HFFc6 (cell line): ENCODE results near the gene CHD5. TPM values are rescaled to one million over a fixed set of nuclear protein-coding genes. Genes with fewer than 3 reads are reported as not detected.

Source experiments
- DNase-seq: peaks from one replicate; pipeline ENCODE4 v3.0.0-alpha.2; 2018
- H3K27ac Mint-ChIP-seq: 2 replicates; pipeline ENCODE4 v1.8.0; 2020; ENCODE audit warnings: mild to moderate bottlenecking, mixed read lengths
- H3K27me3 Mint-ChIP-seq: 2 replicates; pipeline ENCODE4 v1.8.0; 2021; ENCODE audit warnings: mild to moderate bottlenecking, moderate library complexity, mixed read lengths; ENCODE audit not compliant: insufficient read depth
- H3K36me3 Mint-ChIP-seq: 2 replicates; pipeline ENCODE4 v1.8.0; 2021; ENCODE audit warnings: low read depth, mixed read lengths
- H3K4me1 Mint-ChIP-seq: 2 replicates; pipeline ENCODE4 v1.8.0; 2020; ENCODE audit warnings: low read depth, mixed read lengths
- H3K4me3 Mint-ChIP-seq: 2 replicates; pipeline ENCODE4 v1.8.0; 2020; ENCODE audit warnings: mild to moderate bottlenecking, moderate library complexity, mixed read lengths
- H3K9me3 Mint-ChIP-seq: 2 replicates; pipeline ENCODE4 v1.8.0; 2020; ENCODE audit warnings: mild to moderate bottlenecking, mixed read lengths
- CTCF ChIP-seq: fragments of 200-600 bp; sonication (generic); IDR thresholded peaks from 2 replicates; pipeline ENCODE4 v1.5.0; 2021; ENCODE audit warnings: antibody characterized with exemption, mild to moderate bottlenecking
- total RNA-seq, 6 experiments: library from RNA; stranded (reverse); fragmentation: NEBNext Ultra II Directional; extraction: Animal tissue kit (Norgen Biotek cat#: 25700); gene quantifications; 2 replicates in 1 of 6; 3 replicates in 5 of 6; pipeline ENCODE4 v1.2.3, GENCODE V29; 2021

The CHD5 gene
- total RNA-seq, 6 experiments from 2014 or later: 0.05 to 0.36 (median 0.16) TPM; not detected in 2

GRCh38 chr1:6124341-6124740, 55.8 kb downstream of the CHD5 start:
- Mint-ChIP-seq H3K4me1 (no peaks in the 10 kb centered on the region), H3K9me3 (no peaks in the 10 kb centered on the region), H3K4me3 (no peak overlapping the region), H3K27me3 (peaks cover 15% of the 10 kb centered on the region), H3K36me3 (no peaks in the 10 kb centered on the region), H3K27ac (no peak overlapping the region)
- TF ChIP-seq CTCF: no peak
- no peak for DNase-seq

- peaks cover 1% of the 10 kb centered on the region for H3K4me1 Mint-ChIP-seq
- no peaks in the 10 kb centered on the region for H3K36me3 Mint-ChIP-seq
- no peak for TF ChIP-seq CTCF
- H3K4me3 Mint-ChIP-seq: no peak overlapping the region
- no peaks in the 10 kb centered on the region for H3K9me3 Mint-ChIP-seq
- DNase-seq: no peak
- peaks cover 15% of the 10 kb centered on the region for H3K27me3 Mint-ChIP-seq
- H3K27ac Mint-ChIP-seq: no peak overlapping the region
Observed at GRCh38 chr1:6123816-6124215, 56.3 kb downstream of the CHD5 start.

GRCh38 chr1:6123083-6123482, 57.0 kb downstream of the CHD5 start:
- Mint-ChIP-seq H3K36me3 (no peaks in the 10 kb centered on the region), H3K9me3 (no peaks in the 10 kb centered on the region), H3K27ac (no peak overlapping the region), H3K4me1 (peaks cover 8% of the 10 kb centered on the region), H3K27me3 (peaks cover 15% of the 10 kb centered on the region), H3K4me3 (no peak overlapping the region)
- no peak for TF ChIP-seq CTCF
- no peak for DNase-seq

GRCh38 chr1:6121651-6122370, 58.3 kb downstream of the CHD5 start:
- Mint-ChIP-seq H3K27me3 (peaks cover 15% of the 10 kb centered on the region), H3K36me3 (0 out of 2 replicates have a peak, but pooled peaks cover 3% of the 10 kb centered on the region), H3K4me3 (no peak overlapping the region), H3K4me1 (peaks cover 14% of the 10 kb centered on the region), H3K27ac (no peak overlapping the region), H3K9me3 (peaks cover 4% of the 10 kb centered on the region)
- DNase-seq: no peak
- no peak for TF ChIP-seq CTCF

GRCh38 chr1:6121021-6121421, 59.1 kb downstream of the CHD5 start:
- peaks cover 22% of the 10 kb centered on the region for H3K4me1 Mint-ChIP-seq
- peaks cover 9% of the 10 kb centered on the region for H3K27me3 Mint-ChIP-seq
- no peak overlapping the region for H3K27ac Mint-ChIP-seq
- no peak for DNase-seq
- H3K9me3 Mint-ChIP-seq: peaks cover 9% of the 10 kb centered on the region
- no peak overlapping the region for H3K4me3 Mint-ChIP-seq
- H3K36me3 Mint-ChIP-seq: 0 out of 2 replicates have a peak, but pooled peaks cover 6% of the 10 kb centered on the region
- TF ChIP-seq CTCF: no peak
